ENCODE data around the gene ABCC12.
A peak's percentile ranks its signal among the peaks of the same experiment; 100 is the strongest.

The ABCC12 gene

GRCh38 chr16:48123104-48123788, 32.5 kb downstream of the ABCC12 start:
- peak; percentile 98 for DNase-seq (ENCODE audit: low read depth)
- no peak overlapping the region for H3K4me3 ChIP-seq (ENCODE audit: low read length)
- TF ChIP-seq CTCF (conservative IDR thresholded peaks at IDR 0.05; ENCODE audit: low read length), result no peak

- no peak for DNase-seq (ENCODE audit: low read depth)
- no peak overlapping the region for H3K4me3 ChIP-seq (ENCODE audit: low read length)
- TF ChIP-seq CTCF (conservative IDR thresholded peaks at IDR 0.05; ENCODE audit: low read length), result no peak
These were observed 34.5 kb downstream of the ABCC12 start for GRCh38 chr16:48121276-48121675.

- TF ChIP-seq CTCF (conservative IDR thresholded peaks at IDR 0.05; ENCODE audit: low read length), result no peak
- H3K4me3 ChIP-seq (ENCODE audit: low read length), result no peak overlapping the region
- DNase-seq (ENCODE audit: low read depth), result no peak
These were observed 37.0 kb downstream of the ABCC12 start for GRCh38 chr16:48118841-48119240.

GRCh38 chr16:48117217-48118105, 38.3 kb downstream of the ABCC12 start:
- DNase-seq (ENCODE audit: low read depth), result no peak
- H3K4me3 ChIP-seq (ENCODE audit: low read length), result no peak overlapping the region
- TF ChIP-seq CTCF (conservative IDR thresholded peaks at IDR 0.05; ENCODE audit: low read length), result peak; percentile 61

- no peak for TF ChIP-seq CTCF (conservative IDR thresholded peaks at IDR 0.05; ENCODE audit: low read length)
- no peak for DNase-seq (ENCODE audit: low read depth)
- no peak overlapping the region for H3K4me3 ChIP-seq (ENCODE audit: low read length)
These were observed 40.5 kb downstream of the ABCC12 start for GRCh38 chr16:48115299-48115698.

- no peak overlapping the region for H3K4me3 ChIP-seq (ENCODE audit: low read length)
- no peak for TF ChIP-seq CTCF (conservative IDR thresholded peaks at IDR 0.05; ENCODE audit: low read length)
These were observed 41.4 kb downstream of the ABCC12 start for GRCh38 chr16:48114410-48114809.

GRCh38 chr16:48113471-48113870, 42.3 kb downstream of the ABCC12 start:
- no peak for DNase-seq (ENCODE audit: low read depth)
- TF ChIP-seq CTCF (conservative IDR thresholded peaks at IDR 0.05; ENCODE audit: low read length), result no peak

More at GRCh38 chr16:48114410-48114809, 41.4 kb downstream of the ABCC12 start:
- no peak for DNase-seq (ENCODE audit: low read depth)

More at GRCh38 chr16:48113471-48113870, 42.3 kb downstream of the ABCC12 start:
- no peak overlapping the region for H3K4me3 ChIP-seq (ENCODE audit: low read length)
